Chondrocyte (in vitro differentiated cells): ENCODE measurements around the gene CDC42BPB. TPM values are rescaled to one million over a fixed set of nuclear protein-coding genes. Genes with fewer than 3 reads are reported as not detected.

Source experiments
- DNase-seq: peaks from one replicate; pipeline ENCODE4 v3.0.0; 2021; ENCODE audit warnings: mixed read lengths, low spot score
- H3K27ac Mint-ChIP-seq: one replicate; pipeline ENCODE4 v1.8.0; 2021; ENCODE audit warnings: mild to moderate bottlenecking, moderate library complexity, mixed read lengths; ENCODE audit not compliant: unreplicated experiment
- H3K27me3 Mint-ChIP-seq: 2 replicates; pipeline ENCODE4 v1.8.0; 2021; ENCODE audit warnings: low read depth, mixed read lengths
- H3K36me3 Mint-ChIP-seq: 2 replicates; pipeline ENCODE4 v1.8.0; 2021; ENCODE audit warnings: low read depth, mixed read lengths
- H3K4me1 Mint-ChIP-seq: 2 replicates; pipeline ENCODE4 v1.8.0; 2021; ENCODE audit warnings: low read depth, mild to moderate bottlenecking, mixed read lengths
- H3K4me3 Mint-ChIP-seq: one replicate; pipeline ENCODE4 v1.8.0; 2021; ENCODE audit warnings: mild to moderate bottlenecking, moderate library complexity, mixed read lengths; ENCODE audit not compliant: unreplicated experiment
- H3K9me3 Mint-ChIP-seq: 2 replicates; pipeline ENCODE4 v1.8.0; 2021; ENCODE audit warnings: low read depth, mixed read lengths
- CTCF ChIP-seq: fragments of 200-600 bp; sonication (generic); IDR thresholded peaks from 2 replicates; pipeline ENCODE4 v1.5.0; 2021; ENCODE audit warnings: antibody characterized with exemption, mild to moderate bottlenecking, moderate library complexity
- total RNA-seq: library from RNA; stranded (reverse); gene quantifications from 3 replicates; pipeline ENCODE4 v1.2.1, GENCODE V29; 2021

Gene CDC42BPB
- total RNA-seq, 1 donor from 2014 or later, result 106 TPM

- Mint-ChIP-seq H3K9me3 (no peaks in the 10 kb centered on the region), H3K36me3 (peaks cover 28% of the 10 kb centered on the region), H3K4me1 (peaks cover 7% of the 10 kb centered on the region), H3K27ac (no peak overlapping the region), H3K4me3 (no peak overlapping the region), H3K27me3 (no peaks in the 10 kb centered on the region)
- TF ChIP-seq CTCF, result no peak
- no peak for DNase-seq
These were observed 58.0 kb downstream of the CDC42BPB start for GRCh38 chr14:102999227-102999895.

GRCh38 chr14:102998393-102998792, 59.0 kb downstream of the CDC42BPB start:
- Mint-ChIP-seq H3K4me1 (peaks cover 13% of the 10 kb centered on the region), H3K27me3 (no peaks in the 10 kb centered on the region), H3K9me3 (no peaks in the 10 kb centered on the region), H3K36me3 (peaks cover 30% of the 10 kb centered on the region), H3K27ac (peak overlapping the region; percentile 8), H3K4me3 (no peak overlapping the region)
- TF ChIP-seq CTCF, result no peak
- DNase-seq, result no peak

GRCh38 chr14:102996941-102997340, 60.4 kb downstream of the CDC42BPB start:
- no peak for TF ChIP-seq CTCF
- DNase-seq, result no peak
- Mint-ChIP-seq H3K4me1 (peaks cover 13% of the 10 kb centered on the region), H3K27me3 (no peaks in the 10 kb centered on the region), H3K9me3 (no peaks in the 10 kb centered on the region), H3K27ac (no peak overlapping the region), H3K36me3 (peaks cover 34% of the 10 kb centered on the region), H3K4me3 (no peak overlapping the region)

- no peak overlapping the region for H3K27ac Mint-ChIP-seq
- H3K4me3 Mint-ChIP-seq, result no peak overlapping the region
- H3K9me3 Mint-ChIP-seq, result peaks cover 3% of the 10 kb centered on the region
- H3K4me1 Mint-ChIP-seq, result peaks cover 13% of the 10 kb centered on the region
- peaks cover 44% of the 10 kb centered on the region for H3K36me3 Mint-ChIP-seq
- no peak for DNase-seq
- no peak for TF ChIP-seq CTCF
- no peaks in the 10 kb centered on the region for H3K27me3 Mint-ChIP-seq
These were observed 62.7 kb downstream of the CDC42BPB start for GRCh38 chr14:102994689-102995088.

- peak overlapping the region; percentile 24 for H3K27ac Mint-ChIP-seq
- DNase-seq, result no peak
- no peaks in the 10 kb centered on the region for H3K27me3 Mint-ChIP-seq
- H3K9me3 Mint-ChIP-seq, result peaks cover 8% of the 10 kb centered on the region
- peaks cover 47% of the 10 kb centered on the region for H3K36me3 Mint-ChIP-seq
- H3K4me1 Mint-ChIP-seq, result peaks cover 11% of the 10 kb centered on the region
- no peak for TF ChIP-seq CTCF
- H3K4me3 Mint-ChIP-seq, result no peak overlapping the region
These were observed 63.8 kb downstream of the CDC42BPB start for GRCh38 chr14:102993523-102993922.
